Endothelial cell of hepatic sinusoid (primary cell): Measurements from ENCODE around the gene PCDH19.

Experiments
- in situ Hi-C: cut with HindIII; loops from 2 replicates; pipeline ENCODE4 v1.10.0; 2017; ENCODE audit warnings: low sequenced_read_pairs

PCDH19 gene

GRCh38 chrX:100405424-100405823 lies 4.6 kb downstream of the PCDH19 start:
- in situ Hi-C loops: no loop called here

GRCh38 chrX:100404851-100405250 lies 5.2 kb downstream of the PCDH19 start:
- in situ Hi-C loops: no loop called here

- in situ Hi-C loops: no loop called here
These were observed 14.3 kb downstream of the PCDH19 start for GRCh38 chrX:100395781-100396180.

GRCh38 chrX:100381619-100382018 lies 28.5 kb downstream of the PCDH19 start:
- in situ Hi-C loops: no loop called here

DNA sequence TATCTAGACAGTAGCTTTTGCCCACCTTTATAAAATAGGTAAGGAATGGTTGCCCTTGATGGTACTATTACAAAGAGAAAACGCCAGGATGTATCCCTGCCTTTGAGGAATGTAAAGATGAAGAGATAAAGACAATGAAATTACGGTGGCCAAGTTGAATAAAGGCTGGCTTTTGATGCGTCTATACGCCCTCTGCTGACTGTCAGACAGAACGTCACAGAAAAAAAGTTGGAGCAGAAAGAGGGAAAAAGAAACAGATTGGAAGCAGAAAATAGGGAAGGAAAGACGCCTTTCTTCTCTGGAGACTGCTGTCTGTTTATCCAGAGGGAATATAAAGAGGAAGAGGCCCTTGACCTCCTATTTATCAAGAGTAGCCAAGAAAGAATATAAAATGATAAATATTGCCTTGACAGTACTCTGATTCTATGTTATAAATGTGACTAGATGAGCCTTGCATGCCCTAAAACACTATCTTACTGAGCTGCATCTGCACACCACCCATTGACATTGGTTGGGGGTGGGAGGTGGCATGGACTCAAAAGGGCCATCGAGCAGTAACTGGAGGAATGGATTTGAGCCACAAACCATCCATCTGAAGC lies 30.6 kb downstream of the PCDH19 start:
- in situ Hi-C loops: no loop called here

DNA sequence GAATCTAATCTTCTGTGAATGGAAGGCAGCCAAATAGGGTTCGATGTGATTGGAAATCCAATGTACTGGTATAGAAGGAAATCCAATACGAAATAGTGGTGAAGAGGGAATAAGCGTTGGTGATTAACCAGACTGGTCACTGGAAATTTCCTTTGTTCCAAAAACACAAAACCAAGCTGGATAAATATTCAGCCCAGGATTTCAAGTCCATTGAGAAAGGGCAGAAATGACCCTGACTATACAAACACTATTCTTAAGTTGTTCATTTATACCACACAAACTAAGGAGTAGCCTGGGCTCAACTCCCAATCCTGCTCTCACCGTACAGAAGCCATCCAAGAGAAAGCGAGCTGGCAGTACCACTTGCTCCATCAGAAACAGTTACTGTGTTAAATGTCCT lies 32.2 kb downstream of the PCDH19 start:
- in situ Hi-C loops: no loop called here

DNA sequence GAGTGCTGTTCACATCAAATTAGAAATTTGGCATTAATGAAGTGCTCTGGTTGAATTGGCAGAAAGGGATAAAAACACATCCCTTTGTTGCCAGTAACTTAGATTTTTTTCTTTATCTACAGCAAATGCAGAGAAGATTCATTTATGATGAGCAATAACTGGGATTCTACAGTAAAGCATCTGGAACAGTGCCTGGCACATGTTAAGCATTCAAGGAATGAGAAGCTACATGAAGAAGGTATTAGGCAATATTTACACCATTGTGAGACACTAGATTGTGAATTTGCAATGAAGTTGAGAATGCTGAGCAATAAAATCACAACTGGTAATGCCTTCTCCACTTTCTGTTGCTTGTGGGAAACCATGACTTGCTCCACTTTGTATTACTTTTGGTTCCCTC lies 33.5 kb downstream of the PCDH19 start:
- in situ Hi-C loops: no loop called here

- in situ Hi-C loops: no loop called here
These were observed 36.4 kb downstream of the PCDH19 start for GRCh38 chrX:100373673-100374072.

GRCh38 chrX:100368167-100368566 lies 41.9 kb downstream of the PCDH19 start:
- in situ Hi-C loops: no loop called here

- in situ Hi-C loops: no loop called here
These were observed 46.2 kb downstream of the PCDH19 start for GRCh38 chrX:100363896-100364295.

DNA sequence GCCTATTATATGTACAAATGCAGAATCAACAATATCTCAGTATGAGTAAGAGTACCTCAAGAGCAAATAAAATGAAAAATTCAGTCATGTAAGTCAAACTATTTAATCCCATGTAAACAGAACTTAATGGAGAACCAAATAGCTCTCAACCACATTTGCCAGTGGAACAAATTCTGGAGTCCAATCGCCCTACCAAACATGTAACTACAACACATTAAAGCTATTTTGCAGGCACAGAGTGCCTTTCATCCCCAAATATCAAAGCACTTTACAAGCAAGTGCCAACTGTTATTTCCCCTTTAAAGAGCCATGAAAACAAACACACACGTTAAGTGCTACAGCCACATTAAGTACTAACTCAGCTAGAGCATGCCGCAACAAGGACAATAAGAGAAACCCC lies 51.3 kb downstream of the PCDH19 start:
- in situ Hi-C loops: no loop called here

DNA sequence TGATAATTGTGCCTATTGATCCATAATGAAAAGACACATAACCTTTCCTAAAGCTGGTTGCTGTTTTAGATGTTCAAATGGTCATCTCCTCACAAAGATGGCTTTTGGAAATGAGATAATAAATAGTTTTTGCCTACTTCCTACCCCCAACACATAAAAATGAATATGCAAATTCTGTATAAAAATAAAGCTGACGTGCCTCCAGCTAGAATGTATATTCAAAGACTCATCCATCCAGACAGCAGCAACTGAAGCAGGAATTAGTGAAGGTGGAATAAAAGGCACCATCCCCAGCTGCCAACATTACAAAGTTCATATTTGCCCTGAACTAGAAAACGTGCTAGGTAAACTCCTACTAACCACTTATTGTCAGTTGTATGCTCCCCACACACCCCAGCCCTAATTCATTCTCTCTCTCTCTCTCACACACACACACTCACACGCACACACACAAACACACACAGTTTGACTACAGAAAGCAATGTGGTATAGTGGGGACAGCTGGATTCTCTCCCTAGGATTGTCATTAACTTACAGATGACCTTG lies 53.6 kb downstream of the PCDH19 start:
- in situ Hi-C loops: no loop called here

DNA sequence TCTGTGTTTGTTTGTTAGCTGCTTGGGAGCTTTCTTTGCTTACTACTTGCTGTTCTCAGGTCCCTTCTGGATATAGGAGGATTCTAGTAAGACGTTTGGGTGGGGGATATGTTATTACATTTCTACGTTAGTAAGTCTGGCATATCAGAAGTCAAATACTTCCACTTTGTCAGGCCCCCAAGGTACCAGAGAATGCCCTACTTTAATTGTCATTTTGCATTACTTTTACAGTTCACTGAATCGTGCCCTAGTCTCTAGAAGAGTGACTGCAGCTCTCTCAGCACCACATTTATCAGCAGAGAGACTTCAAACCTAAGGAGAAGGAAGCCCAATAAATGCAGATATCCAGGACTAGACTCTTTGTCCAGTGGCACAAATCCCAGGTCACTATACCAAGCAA lies 54.4 kb downstream of the PCDH19 start:
- in situ Hi-C loops: no loop called here

DNA sequence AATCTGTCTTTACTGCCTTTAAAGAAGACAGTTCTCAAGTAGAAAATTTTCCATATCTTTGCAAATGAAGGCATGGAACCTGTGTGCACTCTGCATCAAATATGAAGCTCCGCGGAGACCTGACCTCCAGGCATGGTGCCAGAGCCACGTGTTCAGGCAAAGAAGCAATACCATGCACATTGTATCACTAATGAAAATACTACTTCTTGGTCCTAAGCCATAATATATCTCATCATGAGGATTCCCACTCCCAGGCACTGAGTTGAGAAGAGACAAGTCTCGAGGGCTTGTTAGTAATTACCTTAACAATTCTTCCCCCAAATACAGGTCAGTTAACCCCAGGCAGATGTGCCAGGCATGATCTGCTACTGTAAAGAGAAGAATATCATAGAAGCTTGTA lies 56.7 kb downstream of the PCDH19 start:
- in situ Hi-C loops: no loop called here

DNA sequence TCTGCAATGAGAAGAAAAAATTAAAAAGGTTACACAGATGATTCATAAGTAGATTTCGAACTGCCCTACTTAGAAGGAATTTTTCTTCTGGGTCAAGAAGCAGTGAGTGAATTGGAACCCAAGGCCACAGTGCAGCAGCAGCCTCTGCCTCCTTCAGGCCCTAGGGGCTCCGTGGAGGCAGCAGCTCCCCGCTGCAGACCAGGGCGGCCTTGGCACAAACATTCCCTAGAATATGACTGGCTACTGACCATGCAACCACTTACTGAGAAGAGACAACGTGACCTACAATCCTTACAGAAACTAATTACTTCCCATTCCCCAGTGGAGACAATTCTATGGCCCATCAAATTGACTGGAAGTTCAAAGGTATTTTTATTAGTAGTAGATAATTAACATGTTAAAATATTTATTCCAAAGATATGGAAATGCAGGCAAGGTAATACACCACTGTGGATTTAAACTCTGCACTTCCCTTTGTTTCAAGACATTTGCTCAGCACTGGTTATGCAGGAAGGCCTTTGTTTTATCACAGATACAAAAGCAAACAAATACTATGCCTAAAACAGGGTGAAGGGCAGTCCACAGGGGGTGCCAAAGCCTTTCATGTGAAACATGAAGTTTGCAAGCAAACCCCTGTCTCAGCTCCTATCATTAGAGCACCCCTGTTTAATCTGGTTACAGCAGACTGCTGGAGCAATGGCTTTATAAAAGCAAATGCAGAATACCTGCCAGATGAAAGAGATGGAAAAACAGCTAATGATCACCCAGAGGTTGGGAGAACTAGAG lies 59.2 kb downstream of the PCDH19 start:
- in situ Hi-C loops: no loop called here

DNA sequence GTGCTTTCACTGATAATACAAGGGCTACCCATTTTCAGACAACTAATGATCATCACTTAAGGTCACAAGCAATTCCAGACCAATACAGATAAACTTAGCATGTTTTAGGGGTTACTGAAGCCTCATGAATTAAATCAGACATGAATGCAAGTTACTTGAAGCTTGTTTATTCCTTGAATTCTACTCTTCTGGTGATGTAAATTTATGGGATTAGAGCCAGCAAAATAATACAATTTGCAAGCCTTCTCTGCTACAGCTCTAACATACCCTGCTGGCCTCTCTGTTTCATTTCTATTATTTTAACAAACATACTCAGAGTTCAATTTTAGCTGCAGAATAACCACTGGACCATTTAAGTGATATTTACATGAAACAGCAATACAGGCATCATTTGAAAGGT lies 60.7 kb downstream of the PCDH19 start:
- in situ Hi-C loops: no loop called here

- in situ Hi-C loops: no loop called here
These were observed 68.9 kb downstream of the PCDH19 start for GRCh38 chrX:100341142-100341510.

DNA sequence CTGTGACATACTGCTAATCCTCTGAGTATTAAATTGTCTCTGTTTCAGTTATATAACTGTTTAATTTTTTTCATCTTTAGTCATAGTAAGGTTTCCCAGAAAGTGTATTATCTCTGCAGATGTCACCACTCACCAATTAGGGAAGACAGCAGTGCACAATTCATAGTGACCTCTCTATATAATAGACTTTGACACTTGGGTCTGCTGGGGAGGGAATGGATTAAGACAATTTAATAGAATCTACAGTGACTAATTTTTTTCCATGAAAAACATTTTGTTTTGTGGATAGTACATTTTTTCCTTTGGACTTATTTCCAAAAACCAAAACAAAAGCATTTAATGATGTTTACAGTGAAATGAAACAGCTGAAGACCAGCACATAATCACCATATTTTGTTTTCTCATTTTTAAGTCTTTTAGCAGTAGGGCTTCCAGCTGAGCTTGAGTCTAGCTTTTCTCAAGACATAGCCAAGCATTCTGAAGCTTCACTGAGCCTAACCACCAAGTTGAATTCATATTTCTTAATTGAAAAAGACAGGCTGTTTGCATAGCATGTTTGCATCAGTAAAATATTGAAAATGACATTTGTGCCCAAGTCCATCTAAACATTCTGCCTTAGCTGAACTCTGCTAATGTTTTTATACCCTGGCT lies 69.5 kb downstream of the PCDH19 start:
- in situ Hi-C loops: no loop called here

GRCh38 chrX:100328351-100328750 lies 81.7 kb downstream of the PCDH19 start:
- in situ Hi-C loops: no loop called here

DNA sequence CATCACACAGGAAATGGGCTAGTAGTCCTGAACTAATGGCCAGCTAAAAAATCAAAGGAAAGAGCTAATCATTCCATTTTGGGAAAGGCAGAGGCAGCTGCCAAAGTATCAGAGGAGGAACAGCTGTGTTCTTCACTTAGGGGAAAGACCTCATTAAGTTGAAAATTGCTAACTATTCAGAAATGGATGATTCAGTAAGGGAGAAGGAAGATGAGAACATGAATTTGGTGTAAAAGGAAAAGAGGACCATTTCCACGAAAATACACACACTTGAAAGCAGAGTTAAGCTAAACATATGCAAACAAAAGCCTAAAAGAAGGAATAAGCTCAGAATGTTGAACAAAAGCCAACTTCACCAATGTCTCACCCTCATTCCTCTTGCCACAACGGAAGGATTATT lies 90.4 kb downstream of the PCDH19 start:
- in situ Hi-C loops: no loop called here

DNA sequence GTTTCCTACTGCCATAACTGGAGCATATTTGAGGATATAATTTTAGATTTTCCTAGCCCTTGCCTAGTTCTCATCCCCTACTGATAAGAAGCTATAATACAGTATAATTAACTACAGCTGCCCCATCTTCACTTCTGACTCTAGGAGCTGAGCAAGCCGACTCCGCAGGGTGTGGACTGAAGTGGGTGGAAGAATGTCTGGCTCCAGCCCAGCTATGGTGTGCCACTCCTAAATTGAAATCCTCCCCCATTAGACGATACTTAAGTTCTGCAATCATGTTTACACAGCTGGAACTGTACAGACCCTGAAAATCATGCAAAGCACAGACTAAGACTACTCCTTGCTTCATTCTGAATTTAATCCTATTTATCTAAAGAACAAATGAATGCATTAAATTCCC lies 93.1 kb downstream of the PCDH19 start:
- in situ Hi-C loops: no loop called here

DNA sequence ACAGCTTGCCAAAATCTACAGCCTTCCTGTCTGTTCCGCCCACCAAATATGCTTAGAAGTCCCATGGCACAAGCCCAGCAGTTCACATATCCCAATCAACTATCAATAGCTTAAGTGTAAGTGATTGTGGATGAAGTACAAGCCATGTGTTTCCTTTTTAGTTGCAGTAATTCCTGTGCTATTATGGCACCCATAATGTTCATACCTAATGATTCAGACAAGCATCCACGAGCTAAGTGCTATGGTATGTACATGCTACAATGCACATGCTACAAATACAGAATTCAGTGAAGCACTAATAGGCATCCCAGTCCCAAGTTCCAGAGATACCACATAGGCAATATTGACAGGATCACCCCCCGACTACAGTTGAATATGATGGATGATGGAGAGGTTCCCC lies 94.5 kb downstream of the PCDH19 start:
- in situ Hi-C loops: no loop called here
